Articular chondrocyte of knee joint (primary cell): ENCODE measurements around the gene B3GALT4. TPM values are rescaled to one million over a fixed set of nuclear protein-coding genes. Genes with fewer than 3 reads are reported as not detected.

Experiments
- total RNA-seq: library from RNA; depleted of rRNA; stranded (reverse); fragments of >200 nt; gene quantifications from 2 replicates; pipeline ENCODE4 v1.2.3, GENCODE V29; 2012

B3GALT4 gene, protein sequence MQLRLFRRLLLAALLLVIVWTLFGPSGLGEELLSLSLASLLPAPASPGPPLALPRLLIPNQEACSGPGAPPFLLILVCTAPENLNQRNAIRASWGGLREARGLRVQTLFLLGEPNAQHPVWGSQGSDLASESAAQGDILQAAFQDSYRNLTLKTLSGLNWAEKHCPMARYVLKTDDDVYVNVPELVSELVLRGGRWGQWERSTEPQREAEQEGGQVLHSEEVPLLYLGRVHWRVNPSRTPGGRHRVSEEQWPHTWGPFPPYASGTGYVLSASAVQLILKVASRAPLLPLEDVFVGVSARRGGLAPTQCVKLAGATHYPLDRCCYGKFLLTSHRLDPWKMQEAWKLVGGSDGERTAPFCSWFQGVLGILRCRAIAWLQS
- 7.6 and 8.2 TPM in 2 replicates for total RNA-seq

DNA sequence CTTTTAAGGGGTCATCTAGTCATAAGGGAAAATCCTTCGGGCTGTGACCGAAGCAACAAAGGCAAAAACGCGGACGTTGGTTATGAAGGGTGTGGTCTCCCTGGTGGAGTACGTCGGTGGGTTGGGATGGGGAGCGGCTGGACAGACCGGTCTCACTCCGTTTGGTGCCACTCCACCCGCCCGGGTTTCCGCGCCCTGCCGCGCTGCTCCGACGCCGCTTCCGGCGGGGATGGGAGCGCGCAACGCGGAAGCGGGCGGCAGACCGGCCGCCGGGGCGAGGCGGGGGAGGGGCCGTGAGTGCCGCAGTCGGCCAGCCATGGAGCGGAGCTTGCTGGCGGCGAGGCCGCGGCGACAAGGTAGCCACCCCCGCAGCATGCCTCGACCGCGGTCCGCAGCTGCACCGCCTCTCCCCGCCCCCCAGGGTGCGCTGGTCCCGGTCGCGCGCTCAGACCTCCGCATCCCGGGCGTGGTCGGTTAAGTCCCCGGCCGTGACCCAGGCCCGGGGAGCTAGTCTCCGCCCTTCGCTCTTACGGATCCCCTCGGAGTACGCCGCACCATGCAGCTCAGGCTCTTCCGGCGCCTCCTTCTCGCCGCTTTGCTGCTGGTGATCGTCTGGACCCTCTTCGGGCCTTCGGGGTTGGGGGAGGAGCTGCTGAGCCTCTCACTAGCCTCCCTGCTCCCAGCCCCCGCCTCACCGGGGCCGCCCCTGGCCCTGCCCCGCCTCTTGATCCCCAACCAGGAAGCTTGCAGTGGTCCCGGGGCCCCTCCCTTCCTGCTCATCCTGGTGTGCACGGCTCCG, at the start of gene B3GALT4:
Gene B3GALT4 (plus strand): TSS at position 260 of the 799 bp plus-strand sequence. CDS start 297 bp downstream, at position 557.

DNA sequence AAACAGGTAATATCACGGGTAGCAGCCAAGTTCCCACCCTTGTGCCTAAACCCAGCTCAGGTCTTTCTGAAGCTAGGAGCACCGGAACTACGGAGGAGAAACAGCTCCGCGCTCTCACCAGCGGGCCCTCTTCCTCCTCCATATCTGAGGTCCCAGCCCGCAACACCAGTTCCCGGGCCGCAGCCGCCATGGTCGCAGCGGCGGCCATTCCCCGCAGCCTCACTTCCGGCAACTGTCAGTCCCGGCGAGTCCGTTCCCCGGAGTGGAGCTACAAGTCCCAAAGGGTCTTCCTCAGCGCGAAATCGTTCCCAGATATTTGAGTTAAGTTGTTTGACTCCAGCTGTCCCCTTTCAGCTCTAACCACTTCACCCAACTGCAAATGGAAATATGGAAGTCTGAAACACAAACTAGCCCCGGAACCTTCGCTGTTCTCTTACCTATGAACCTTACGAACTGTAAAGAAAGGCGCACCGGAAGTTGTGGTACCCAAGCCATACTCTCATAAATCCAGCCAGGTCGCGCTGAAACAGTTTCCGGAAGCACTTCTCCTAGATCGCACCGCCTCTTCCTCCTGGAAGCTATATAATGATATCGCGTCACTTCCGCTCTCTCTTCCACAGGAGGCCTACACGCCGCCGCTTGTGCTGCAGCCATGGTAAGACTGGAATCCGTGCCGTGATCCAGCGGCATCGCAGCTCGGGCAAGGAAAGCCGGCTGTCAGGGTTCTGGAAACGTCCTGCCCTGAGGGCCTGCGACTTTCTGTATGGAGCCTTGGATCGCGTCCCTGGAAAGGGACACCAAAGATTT, 5.3 kb upstream of the B3GALT4 start, which contains the start of the genes RPS18 and VPS52:
Gene RPS18 (plus strand): TSS at position 608 of the 807 bp plus-strand sequence. CDS start 45 bp downstream, at position 653.
Gene VPS52 (minus strand): TSS at position 409 of the 807 bp plus-strand sequence. CDS start 201 bp downstream, at position 208.

DNA sequence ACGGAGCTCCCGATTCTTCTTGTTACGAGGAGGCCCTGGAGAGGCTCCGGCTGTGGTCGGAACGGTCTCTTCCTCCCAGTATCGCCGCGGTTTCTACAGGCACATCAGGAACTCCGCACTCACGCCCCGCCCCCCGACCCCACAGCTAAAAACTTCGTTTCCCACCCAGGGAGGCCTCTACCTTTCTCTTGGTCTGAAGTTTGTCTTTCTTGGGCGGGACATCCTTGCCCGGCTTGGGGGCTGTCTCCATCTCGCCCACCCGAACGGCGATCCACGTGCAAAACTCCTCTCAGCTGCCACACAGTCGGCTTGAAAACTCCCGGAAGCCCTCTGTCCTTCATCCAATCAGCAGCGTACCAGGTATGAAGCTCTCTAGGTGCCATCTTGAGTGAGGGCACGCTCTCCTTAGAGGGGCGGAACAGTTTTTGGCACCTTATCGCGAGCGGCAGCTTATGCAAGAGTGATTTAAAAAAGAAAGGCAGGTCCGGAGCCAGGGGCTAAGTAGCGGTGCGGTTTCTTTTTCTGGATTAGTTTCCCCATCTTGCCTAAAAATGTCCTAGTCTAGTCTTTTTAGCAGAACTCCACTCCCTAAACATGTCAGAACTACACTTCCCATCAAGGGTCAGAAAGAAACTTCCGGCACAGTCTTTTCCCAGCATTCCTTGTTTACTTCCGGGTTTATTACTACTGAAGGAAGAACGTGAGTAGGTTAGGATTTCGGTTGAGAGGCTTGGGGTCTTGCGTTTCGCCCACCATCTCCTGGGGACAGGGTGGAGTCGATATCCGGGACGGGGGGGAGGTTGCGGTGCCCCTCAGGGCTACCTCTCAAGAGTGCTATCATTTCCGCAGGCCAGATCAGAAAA, 12.2 kb downstream of the B3GALT4 start, which contains the start of the genes PFDN6 and WDR46:
Gene PFDN6 (plus strand): TSS at position 681 of the 863 bp plus-strand sequence. CDS start 256 bp downstream, outside the sequence.
Gene WDR46 (minus strand): TSS at position 319 of the 863 bp plus-strand sequence. CDS start 69 bp downstream, at position 250.

DNA sequence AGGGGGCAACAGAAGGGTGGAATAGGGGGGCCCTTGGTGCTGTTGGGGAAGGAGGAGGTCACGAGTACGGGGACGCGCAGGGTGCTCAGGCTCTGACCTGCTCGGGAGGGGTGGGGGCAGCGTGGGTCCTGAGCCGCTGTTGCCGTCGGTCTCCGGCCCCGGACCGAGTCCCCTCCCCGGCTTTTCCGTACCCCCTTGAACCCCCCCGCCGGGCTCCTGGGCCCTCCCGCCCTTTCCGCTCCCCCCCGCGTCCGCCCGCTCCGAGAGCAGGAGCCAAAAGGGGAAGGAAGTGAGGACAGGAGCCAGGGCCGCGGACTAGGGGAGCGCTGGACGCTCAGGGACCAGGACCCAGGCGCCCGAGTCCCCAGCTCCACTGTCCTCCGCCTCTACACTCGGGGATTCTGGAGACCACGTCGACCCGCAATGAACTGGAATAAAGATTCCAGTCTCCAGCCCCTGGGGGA, 21.9 kb downstream of the B3GALT4 start, which contains the start of gene RGL2:
Gene RGL2 (minus strand): TSS at position 170 of the 464 bp plus-strand sequence. CDS start 332 bp downstream, outside the sequence.

DNA sequence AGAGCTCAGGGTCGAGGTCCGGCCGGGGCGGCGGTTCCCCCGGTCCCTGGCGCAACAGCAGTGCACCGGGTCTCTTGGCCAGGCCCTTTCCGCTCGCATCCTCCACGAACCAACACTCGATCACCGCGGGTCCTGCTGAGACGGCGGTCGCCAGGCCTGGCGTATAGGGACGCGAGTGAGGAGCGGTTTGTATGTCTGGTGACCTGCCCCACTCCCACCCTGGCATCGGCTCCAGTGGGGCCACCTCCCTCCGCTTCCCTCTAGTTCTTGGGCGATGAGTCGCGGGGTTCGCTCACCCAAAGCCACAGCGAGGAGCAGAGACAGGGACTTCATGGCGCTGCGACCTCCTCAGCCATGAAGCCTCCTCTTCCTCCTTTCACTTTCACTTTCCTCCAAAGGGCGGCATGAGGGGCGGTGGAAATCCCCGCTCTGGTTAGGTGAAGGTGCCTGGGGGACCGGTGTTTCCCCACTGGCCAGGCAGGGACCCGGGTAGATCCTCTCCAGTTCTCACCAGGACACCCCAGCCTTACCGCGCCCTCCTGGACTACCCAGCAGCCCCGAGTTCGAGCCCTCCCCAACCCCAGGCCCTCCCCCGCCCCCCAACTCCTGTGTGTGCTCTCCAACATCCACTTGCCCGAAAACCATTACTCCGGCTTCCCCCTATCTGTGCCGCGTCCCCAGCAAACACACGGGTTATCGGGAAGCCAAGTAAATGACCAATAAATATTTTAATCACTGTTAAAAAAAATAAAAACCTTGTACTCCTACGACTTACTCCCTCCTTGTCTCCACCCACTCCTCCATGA, 37.0 kb downstream of the B3GALT4 start, which contains the start of gene TAPBP:
Gene TAPBP (minus strand): TSS at position 370 of the 806 bp plus-strand sequence. CDS start 37 bp downstream, at position 333.

DNA sequence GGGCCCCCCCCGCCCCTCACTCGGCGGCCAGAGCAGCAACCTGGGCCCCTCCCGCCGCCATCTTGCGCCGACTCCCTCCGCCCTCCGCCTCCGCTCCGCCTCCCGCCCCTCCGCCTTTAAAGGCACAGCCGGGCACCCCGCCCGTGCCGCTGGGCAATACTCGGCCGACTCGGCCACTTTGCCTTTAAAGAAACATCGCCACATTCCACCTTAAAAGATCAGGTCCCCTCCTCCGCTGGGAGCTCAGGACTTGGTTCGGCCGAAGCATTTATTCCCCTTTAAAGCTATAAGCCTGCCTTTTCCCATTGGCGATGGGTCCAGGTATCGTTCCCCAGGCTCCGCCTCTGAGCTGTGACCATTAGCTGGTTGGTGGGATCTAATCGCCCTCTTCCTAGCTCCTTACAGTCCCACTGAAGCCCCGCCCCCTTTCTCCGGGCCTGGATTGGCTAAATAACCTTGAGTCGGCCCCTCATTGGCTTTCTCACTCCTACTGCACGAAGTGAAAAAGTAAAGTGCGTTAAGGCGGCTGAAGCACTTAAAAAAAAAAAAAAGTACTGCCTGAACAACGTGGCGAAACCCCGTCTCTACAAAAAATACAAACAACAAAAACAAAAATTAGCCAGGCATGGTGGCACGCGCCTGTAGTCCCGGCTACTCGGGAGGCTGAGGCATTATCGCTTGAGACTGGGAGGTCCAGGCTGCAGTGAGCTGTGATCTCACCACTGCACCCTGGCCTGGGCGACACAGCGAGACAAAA, 40.9 kb downstream of the B3GALT4 start, which contains the start of gene ZBTB22:
Gene ZBTB22 (minus strand): TSS at position 76 of the 757 bp plus-strand sequence. CDS start 828 bp downstream, outside the sequence.

Other genes starting within 250 kb of the B3GALT4 start
- gene HLA-DPA1, start 203.5 kb upstream of the B3GALT4 start, total RNA-seq, result 7.6 and 11.9 TPM in 2 replicates
- 21.0 and 34.6 TPM in 2 replicates for gene HLA-DPB1, start 201.1 kb upstream of the B3GALT4 start, total RNA-seq
- gene COL11A2, start 84.7 kb upstream of the B3GALT4 start, total RNA-seq, result 0.26 and 0.65 TPM in 2 replicates
- 18.2 and 22.6 TPM in 2 replicates for gene RXRB, start 76.5 kb upstream of the B3GALT4 start, total RNA-seq
- gene SLC39A7, start 76.3 kb upstream of the B3GALT4 start, total RNA-seq, result 84.9 and 96.4 TPM in 2 replicates
- 3.2 and 3.3 TPM in 2 replicates for gene HSD17B8, start 72.5 kb upstream of the B3GALT4 start, total RNA-seq
- gene RING1, start 68.6 kb upstream of the B3GALT4 start, total RNA-seq, result 23.9 and 25.7 TPM in 2 replicates
- gene VPS52, start 5.2 kb upstream of the B3GALT4 start, total RNA-seq, result 42.2 and 44.6 TPM in 2 replicates
- gene RPS18, start 5.0 kb upstream of the B3GALT4 start, total RNA-seq, result 2,534 and 3,321 TPM in 2 replicates
- 60.0 and 62.0 TPM in 2 replicates for gene WDR46, start 12.1 kb downstream of the B3GALT4 start, total RNA-seq
- gene PFDN6, start 12.5 kb downstream of the B3GALT4 start, total RNA-seq, result 16.6 and 26.2 TPM in 2 replicates
- gene RGL2, start 21.8 kb downstream of the B3GALT4 start, total RNA-seq, result 19.7 and 20.3 TPM in 2 replicates
- 81.8 and 85.3 TPM in 2 replicates for gene TAPBP, start 37.0 kb downstream of the B3GALT4 start, total RNA-seq
- gene ZBTB22, start 40.6 kb downstream of the B3GALT4 start, total RNA-seq, result 11.1 and 11.9 TPM in 2 replicates
- gene DAXX, start 45.8 kb downstream of the B3GALT4 start, total RNA-seq, result 22.9 and 36.4 TPM in 2 replicates
- 10.5 and 15.9 TPM in 2 replicates for gene KIFC1, start 114.7 kb downstream of the B3GALT4 start, total RNA-seq
- 19.7 and 22.9 TPM in 2 replicates for gene PHF1, start 133.9 kb downstream of the B3GALT4 start, total RNA-seq
- gene CUTA, start 141.0 kb downstream of the B3GALT4 start, total RNA-seq, result 88.9 and 103 TPM in 2 replicates
- 6.3 and 6.4 TPM in 2 replicates for gene SYNGAP1, start 142.9 kb downstream of the B3GALT4 start, total RNA-seq
- 3.3 and 5.0 TPM in 2 replicates for gene ZBTB9, start 177.5 kb downstream of the B3GALT4 start, total RNA-seq